GM23338 (cell line): Measurements from ENCODE around the gene ADGRL1.

ENCODE experiments used
- EZH2 ChIP-seq: fragments of 200-600 bp; sonication (generic); IDR thresholded peaks from one replicate; pipeline ENCODE4 v1.8.0; 2017; ENCODE audit warnings: antibody characterized with exemption, mild to moderate bottlenecking, low read depth; ENCODE audit not compliant: unreplicated experiment
- POLR2AphosphoS5 ChIP-seq: IDR thresholded peaks from 2 replicates; pipeline ENCODE4 v1.6.1; 2016; ENCODE audit warnings: antibody characterized with exemption, low read depth
- TF ChIP-seq, protein P1 (sequence below), 2 experiments: fragments of 200-600 bp in 1 of 2; sonication (generic) in 1 of 2; conservative IDR thresholded peaks; 2 replicates each; pipeline versions ENCODE4 v1.5.1 to v1.6.1; 2016 to 2017; ENCODE audit warnings: antibody characterized with exemption in 2 of 2, low read depth in 2 of 2, mild to moderate bottlenecking in 2 of 2, moderate library complexity in 1 of 2
- TF ChIP-seq, protein P2 (sequence below): IDR thresholded peaks from one replicate; pipeline ENCODE4 v1.6.1; 2018; ENCODE audit warnings: antibody characterized with exemption; ENCODE audit not compliant: unreplicated experiment

DNA sequence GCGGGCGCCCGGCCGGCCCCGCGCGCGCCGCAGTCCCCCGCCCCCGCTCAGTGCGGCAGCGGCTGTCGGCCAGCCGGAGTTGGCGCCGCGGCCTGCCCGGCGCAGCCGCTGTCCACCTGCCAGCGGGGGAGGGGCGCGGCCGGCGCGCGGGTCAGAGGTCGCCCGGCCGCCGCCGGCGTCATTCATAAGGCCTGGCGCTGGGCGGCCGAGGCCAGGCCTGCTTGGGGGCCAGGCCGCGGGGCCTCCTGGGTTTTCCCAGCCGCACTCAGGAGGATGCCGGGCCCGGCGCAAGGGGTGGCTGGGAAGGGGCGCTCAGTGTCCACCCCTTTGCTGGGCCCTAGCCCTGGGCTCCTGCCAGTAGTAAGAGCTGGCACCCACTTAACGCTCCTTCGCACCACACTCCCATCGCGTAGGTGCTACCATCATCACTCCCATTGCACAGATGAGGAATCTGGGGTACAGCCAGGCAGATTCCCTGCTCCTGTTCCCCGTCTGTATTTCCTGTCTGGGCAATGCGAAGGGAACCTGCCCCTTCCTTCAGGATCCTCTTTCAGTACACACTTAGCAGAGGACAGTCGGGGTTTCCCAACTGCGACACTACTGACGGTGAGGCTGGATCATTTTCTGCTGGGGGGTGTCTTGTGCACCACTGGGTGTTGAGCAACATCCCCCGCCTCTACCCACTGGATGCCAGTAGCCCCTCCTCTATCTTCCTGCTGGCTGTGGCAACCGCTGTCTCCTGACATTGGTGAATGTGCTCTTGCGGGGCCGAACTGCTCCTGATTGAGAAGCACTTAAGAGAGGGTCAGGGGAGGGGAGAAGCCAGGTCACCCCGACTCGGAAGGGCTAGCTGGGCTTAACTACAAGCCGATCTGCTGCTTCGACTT, 87.6 kb downstream of the ADGRL1 start:
- TF ChIP-seq, protein P1, sequence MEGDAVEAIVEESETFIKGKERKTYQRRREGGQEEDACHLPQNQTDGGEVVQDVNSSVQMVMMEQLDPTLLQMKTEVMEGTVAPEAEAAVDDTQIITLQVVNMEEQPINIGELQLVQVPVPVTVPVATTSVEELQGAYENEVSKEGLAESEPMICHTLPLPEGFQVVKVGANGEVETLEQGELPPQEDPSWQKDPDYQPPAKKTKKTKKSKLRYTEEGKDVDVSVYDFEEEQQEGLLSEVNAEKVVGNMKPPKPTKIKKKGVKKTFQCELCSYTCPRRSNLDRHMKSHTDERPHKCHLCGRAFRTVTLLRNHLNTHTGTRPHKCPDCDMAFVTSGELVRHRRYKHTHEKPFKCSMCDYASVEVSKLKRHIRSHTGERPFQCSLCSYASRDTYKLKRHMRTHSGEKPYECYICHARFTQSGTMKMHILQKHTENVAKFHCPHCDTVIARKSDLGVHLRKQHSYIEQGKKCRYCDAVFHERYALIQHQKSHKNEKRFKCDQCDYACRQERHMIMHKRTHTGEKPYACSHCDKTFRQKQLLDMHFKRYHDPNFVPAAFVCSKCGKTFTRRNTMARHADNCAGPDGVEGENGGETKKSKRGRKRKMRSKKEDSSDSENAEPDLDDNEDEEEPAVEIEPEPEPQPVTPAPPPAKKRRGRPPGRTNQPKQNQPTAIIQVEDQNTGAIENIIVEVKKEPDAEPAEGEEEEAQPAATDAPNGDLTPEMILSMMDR (conservative IDR thresholded peaks at IDR 0.05; ENCODE audit: low read depth in 2 of 2): no peak
- no peak for TF ChIP-seq EZH2
- TF ChIP-seq POLR2AphosphoS5: no peak
- TF ChIP-seq, protein P2, sequence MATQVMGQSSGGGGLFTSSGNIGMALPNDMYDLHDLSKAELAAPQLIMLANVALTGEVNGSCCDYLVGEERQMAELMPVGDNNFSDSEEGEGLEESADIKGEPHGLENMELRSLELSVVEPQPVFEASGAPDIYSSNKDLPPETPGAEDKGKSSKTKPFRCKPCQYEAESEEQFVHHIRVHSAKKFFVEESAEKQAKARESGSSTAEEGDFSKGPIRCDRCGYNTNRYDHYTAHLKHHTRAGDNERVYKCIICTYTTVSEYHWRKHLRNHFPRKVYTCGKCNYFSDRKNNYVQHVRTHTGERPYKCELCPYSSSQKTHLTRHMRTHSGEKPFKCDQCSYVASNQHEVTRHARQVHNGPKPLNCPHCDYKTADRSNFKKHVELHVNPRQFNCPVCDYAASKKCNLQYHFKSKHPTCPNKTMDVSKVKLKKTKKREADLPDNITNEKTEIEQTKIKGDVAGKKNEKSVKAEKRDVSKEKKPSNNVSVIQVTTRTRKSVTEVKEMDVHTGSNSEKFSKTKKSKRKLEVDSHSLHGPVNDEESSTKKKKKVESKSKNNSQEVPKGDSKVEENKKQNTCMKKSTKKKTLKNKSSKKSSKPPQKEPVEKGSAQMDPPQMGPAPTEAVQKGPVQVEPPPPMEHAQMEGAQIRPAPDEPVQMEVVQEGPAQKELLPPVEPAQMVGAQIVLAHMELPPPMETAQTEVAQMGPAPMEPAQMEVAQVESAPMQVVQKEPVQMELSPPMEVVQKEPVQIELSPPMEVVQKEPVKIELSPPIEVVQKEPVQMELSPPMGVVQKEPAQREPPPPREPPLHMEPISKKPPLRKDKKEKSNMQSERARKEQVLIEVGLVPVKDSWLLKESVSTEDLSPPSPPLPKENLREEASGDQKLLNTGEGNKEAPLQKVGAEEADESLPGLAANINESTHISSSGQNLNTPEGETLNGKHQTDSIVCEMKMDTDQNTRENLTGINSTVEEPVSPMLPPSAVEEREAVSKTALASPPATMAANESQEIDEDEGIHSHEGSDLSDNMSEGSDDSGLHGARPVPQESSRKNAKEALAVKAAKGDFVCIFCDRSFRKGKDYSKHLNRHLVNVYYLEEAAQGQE: no peak
